T-helper 1 cell treated with Interleukin-12 subunit alpha and Interleukin-12 subunit beta and Interleukin-4 antibody, amounts not matched to agents 30 μg/mL and 1 μg/mL, for 36 hours (primary cell): ENCODE results near the gene TTC9B.
"Not testable (repeated sequence)": the region's sequence is repeated elsewhere in the genome, so short reads cannot be mapped to it uniquely, and the experiment has no call there.

ENCODE experiments used
- H3K27ac Mint-ChIP-seq: one replicate; pipeline ENCODE4 v1.8.0; 2021; ENCODE audit warnings: mild to moderate bottlenecking, mixed read lengths
- H3K27me3 Mint-ChIP-seq: one replicate; pipeline ENCODE4 v1.8.0; 2021; ENCODE audit warnings: low read depth, mixed read lengths
- H3K36me3 Mint-ChIP-seq: one replicate; pipeline ENCODE4 v1.8.0; 2021; ENCODE audit warnings: low read depth, mixed read lengths
- H3K4me1 Mint-ChIP-seq: one replicate; pipeline ENCODE4 v1.8.0; 2021; ENCODE audit warnings: low read depth, mixed read lengths
- H3K4me3 Mint-ChIP-seq: one replicate; pipeline ENCODE4 v1.8.0; 2021; ENCODE audit warnings: mild to moderate bottlenecking, moderate library complexity, mixed read lengths
- H3K9me3 Mint-ChIP-seq: one replicate; pipeline ENCODE4 v1.8.0; 2021; ENCODE audit warnings: mixed read lengths

The TTC9B gene

DNA sequence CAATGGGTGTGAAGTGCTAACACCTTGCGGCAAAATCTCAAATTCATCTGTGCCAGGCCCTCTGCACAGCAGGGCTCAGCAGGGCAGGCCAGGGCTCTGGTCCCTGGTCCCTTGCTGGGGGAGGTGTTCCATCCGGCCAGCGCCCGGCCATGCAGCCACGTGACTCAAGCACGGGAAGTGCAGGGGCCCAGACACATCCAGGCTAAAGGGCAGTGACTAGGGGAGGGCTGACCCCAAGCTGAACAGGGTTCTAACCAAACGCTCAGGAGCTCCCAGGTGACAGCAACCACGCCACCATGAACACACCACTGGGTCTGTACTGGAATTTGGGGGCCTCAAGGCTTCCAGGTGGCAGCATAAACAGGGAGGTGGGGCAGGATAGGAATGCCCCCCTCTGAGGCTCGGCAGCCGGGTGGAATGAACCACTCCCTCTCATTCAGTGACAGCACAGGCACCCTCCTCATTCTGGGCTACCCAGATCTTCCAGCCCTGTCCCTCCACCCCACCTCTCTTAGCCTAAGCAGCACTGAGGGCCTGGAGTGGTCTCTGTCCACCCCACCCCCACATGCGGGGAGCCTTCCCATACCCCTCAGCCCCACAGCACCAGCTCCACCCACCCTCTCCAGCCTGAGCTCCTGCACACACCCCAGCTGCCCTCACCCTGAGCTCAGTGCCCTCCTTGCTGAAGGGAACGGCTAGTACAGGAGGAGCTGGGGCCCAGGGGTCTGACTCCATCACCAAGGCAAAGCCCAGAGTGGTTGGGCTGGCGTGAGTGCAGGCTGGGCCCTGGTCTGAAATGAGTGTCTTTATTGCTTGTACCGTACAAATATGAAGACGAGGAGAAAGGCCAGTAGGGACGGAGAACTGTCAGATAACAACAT lies 13.6 kb upstream of the TTC9B start:
- Mint-ChIP-seq H3K9me3 (no peaks in the 10 kb centered on the region), H3K27ac (no peak overlapping the region), H3K27me3 (peaks cover 24% of the 10 kb centered on the region), H3K4me1 (peaks cover 9% of the 10 kb centered on the region), H3K36me3 (peaks cover 8% of the 10 kb centered on the region), H3K4me3 (no peak overlapping the region)

DNA sequence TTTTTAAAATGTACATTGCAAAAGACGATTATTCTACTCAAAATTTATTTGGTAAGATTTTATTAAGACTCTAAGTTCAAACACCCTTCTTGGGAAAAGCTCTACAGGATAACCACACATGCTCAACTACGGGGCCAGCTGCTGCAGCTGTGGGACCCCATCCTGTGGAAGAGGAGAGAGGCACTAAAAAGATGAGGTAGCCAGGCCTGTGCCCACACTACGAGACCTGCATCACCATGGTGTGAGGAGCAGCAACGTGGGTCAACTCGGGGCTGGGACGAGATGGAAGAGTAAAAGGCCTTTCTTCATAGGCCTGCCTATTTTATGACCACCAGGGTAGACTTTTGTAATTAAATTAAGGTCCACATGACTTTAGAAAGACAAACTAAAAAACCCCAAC lies 12.9 kb upstream of the TTC9B start:
- H3K4me3 Mint-ChIP-seq, result no peak overlapping the region
- H3K9me3 Mint-ChIP-seq, result no peaks in the 10 kb centered on the region
- H3K4me1 Mint-ChIP-seq, result peaks cover 9% of the 10 kb centered on the region
- H3K27ac Mint-ChIP-seq, result no peak overlapping the region
- H3K36me3 Mint-ChIP-seq, result peaks cover 5% of the 10 kb centered on the region
- peaks cover 28% of the 10 kb centered on the region for H3K27me3 Mint-ChIP-seq

GRCh38 chr19:40229926-40230417 lies 11.8 kb upstream of the TTC9B start:
- H3K36me3 Mint-ChIP-seq, result peaks cover 5% of the 10 kb centered on the region
- no peaks in the 10 kb centered on the region for H3K9me3 Mint-ChIP-seq
- H3K4me1 Mint-ChIP-seq, result peaks cover 9% of the 10 kb centered on the region
- H3K4me3 Mint-ChIP-seq, result no peak overlapping the region
- peaks cover 38% of the 10 kb centered on the region for H3K27me3 Mint-ChIP-seq
- H3K27ac Mint-ChIP-seq, result no peak overlapping the region

- Mint-ChIP-seq H3K27ac (no peak overlapping the region), H3K4me1 (peaks cover 9% of the 10 kb centered on the region), H3K36me3 (peaks cover 2% of the 10 kb centered on the region), H3K27me3 (peaks cover 43% of the 10 kb centered on the region), H3K4me3 (no peak overlapping the region), H3K9me3 (no peaks in the 10 kb centered on the region)
Measured at GRCh38 chr19:40229484-40229883, 11.3 kb upstream of the TTC9B start.

DNA sequence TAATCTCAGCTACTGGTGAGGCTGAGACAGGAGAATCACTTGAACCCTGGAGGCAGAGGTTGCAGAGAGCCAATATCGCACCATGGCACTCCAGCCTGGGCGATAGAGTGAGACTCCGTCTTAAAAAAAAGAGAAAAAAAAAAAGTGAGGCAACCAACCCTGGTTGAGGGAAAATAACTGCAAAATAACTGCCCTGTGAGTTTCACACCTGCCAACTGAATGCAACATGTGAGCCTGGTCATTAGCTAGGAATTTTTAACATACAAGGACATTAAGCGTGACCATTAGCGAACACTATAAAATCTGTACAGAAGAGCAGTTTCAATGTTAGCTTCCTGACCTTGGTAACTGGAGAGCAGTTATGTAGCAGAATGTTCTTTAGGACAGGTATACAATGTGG lies 10.7 kb upstream of the TTC9B start:
- H3K27ac Mint-ChIP-seq, result no peak overlapping the region
- peaks cover 9% of the 10 kb centered on the region for H3K4me1 Mint-ChIP-seq
- no peak overlapping the region for H3K4me3 Mint-ChIP-seq
- peaks cover 49% of the 10 kb centered on the region for H3K27me3 Mint-ChIP-seq
- no peaks in the 10 kb centered on the region for H3K9me3 Mint-ChIP-seq
- H3K36me3 Mint-ChIP-seq, result no peaks in the 10 kb centered on the region

- H3K4me1 Mint-ChIP-seq, result peaks cover 9% of the 10 kb centered on the region
- H3K4me3 Mint-ChIP-seq, result no peak overlapping the region
- H3K27ac Mint-ChIP-seq, result no peak overlapping the region
- H3K27me3 Mint-ChIP-seq, result peaks cover 50% of the 10 kb centered on the region
- no peaks in the 10 kb centered on the region for H3K9me3 Mint-ChIP-seq
- no peaks in the 10 kb centered on the region for H3K36me3 Mint-ChIP-seq
Measured at GRCh38 chr19:40228346-40228745, 10.2 kb upstream of the TTC9B start.

DNA sequence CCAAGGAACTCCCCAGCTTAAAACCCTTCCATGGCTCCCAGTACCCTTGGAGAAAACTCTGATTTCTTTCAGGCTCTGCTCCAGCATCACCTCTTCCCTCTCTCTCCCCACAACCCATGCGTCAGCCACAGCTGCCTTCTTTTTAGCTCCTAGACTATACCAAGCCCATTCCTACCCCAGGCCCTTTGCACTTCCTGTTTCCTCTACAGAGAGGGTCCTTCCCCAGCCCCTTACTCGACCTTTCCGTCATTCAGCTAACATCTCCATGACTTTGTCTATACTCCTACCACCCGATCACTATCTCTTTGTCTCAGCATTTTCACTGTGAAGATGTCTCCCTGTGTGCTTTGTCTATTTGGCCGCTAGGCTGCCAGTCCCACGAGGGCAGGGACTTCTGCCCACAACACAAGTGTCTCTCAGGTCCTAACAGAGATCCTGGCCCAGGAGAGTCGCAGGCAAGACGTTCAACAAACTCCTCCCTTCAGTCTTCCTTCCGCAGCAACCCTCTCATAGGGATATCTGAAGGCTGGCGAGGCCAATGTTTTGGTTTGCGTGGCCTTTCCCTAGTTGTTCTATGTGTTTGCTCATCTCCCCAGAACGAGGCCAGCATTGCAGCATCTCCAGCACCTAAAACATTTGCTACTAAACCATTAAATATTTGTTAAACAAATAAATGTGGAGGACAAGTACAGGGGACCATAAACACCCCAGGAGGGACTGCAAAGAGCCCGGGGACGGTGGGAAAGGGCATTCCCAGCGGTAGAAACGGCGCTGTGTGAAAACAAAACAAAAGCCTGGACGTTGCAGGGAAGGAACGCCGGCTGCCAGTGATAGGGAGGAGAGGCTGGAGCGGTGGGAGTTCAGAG lies 7.5 kb upstream of the TTC9B start:
- Mint-ChIP-seq H3K27me3 (peaks cover 56% of the 10 kb centered on the region), H3K4me1 (peaks cover 13% of the 10 kb centered on the region), H3K4me3 (peak overlapping the region; percentile 12), H3K36me3 (no peaks in the 10 kb centered on the region), H3K9me3 (peaks cover 4% of the 10 kb centered on the region), H3K27ac (no peak overlapping the region)

- H3K36me3 Mint-ChIP-seq, result no peaks in the 10 kb centered on the region
- H3K27me3 Mint-ChIP-seq, result peaks cover 65% of the 10 kb centered on the region
- peaks cover 4% of the 10 kb centered on the region for H3K9me3 Mint-ChIP-seq
- no peak overlapping the region for H3K27ac Mint-ChIP-seq
- peaks cover 9% of the 10 kb centered on the region for H3K4me1 Mint-ChIP-seq
- H3K4me3 Mint-ChIP-seq, result no peak overlapping the region
Measured at GRCh38 chr19:40224342-40225150, 6.4 kb upstream of the TTC9B start.

- H3K4me3 Mint-ChIP-seq, result no peak overlapping the region
- no peaks in the 10 kb centered on the region for H3K36me3 Mint-ChIP-seq
- H3K27ac Mint-ChIP-seq, result no peak overlapping the region
- peaks cover 4% of the 10 kb centered on the region for H3K4me1 Mint-ChIP-seq
- H3K27me3 Mint-ChIP-seq, result peaks cover 69% of the 10 kb centered on the region
- H3K9me3 Mint-ChIP-seq, result peaks cover 4% of the 10 kb centered on the region
Measured at GRCh38 chr19:40223135-40223822, 5.1 kb upstream of the TTC9B start.

DNA sequence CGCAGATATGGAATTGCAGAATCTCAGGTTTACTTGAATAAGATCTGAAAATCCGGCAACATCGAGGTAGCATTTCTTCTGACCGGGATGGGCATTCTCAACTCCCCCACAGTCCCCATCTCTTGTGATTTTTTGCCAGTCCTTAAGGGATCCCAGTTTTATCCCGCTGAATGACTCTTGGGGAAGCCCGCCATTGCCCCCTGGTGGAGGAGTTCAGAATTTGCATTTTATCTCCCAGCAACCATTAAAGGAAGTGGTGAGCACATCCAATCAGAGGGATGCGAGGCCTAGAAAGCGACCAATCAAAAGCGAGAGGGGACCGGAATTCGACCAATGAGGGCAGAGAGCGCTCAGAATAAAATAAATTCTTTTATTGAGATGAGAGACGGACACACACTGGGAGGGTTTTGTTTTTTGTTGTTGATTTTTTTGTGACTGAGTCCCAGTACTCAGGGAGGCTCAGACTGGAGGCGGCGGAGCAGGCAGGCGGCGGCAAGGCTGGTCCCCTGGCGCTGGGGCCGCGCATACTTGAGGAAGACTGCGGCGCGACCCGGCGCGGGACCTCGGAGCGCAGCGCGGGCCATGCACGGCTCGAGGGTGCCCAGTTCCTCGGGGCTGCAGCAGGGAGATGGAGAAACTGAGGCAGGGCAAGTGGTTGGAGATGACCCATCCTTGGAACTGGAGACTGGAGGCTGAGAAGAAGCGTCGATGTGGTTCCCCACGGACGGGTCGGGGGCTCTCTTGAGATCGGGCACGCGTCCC lies 3.9 kb upstream of the TTC9B start:
- Mint-ChIP-seq H3K27me3 (peaks cover 58% of the 10 kb centered on the region), H3K4me1 (peaks cover 4% of the 10 kb centered on the region), H3K27ac (peak overlapping the region; percentile 9), H3K36me3 (no peaks in the 10 kb centered on the region), H3K9me3 (peaks cover 4% of the 10 kb centered on the region), H3K4me3 (peak overlapping the region; percentile 40)

GRCh38 chr19:40220674-40221073 lies 2.5 kb upstream of the TTC9B start:
- H3K27ac Mint-ChIP-seq, result no peak overlapping the region

GRCh38 chr19:40219721-40220276 lies 1.6 kb upstream of the TTC9B start:
- Mint-ChIP-seq H3K27ac (no peak overlapping the region), H3K27me3 (peaks cover 50% of the 10 kb centered on the region), H3K9me3 (peaks cover 4% of the 10 kb centered on the region), H3K4me1 (peaks cover 7% of the 10 kb centered on the region), H3K36me3 (no peaks in the 10 kb centered on the region), H3K4me3 (no peak overlapping the region)

More at GRCh38 chr19:40220674-40221073, 2.5 kb upstream of the TTC9B start:
- H3K4me3 Mint-ChIP-seq, result no peak overlapping the region
- peaks cover 4% of the 10 kb centered on the region for H3K9me3 Mint-ChIP-seq
- H3K4me1 Mint-ChIP-seq, result peaks cover 7% of the 10 kb centered on the region
- peaks cover 58% of the 10 kb centered on the region for H3K27me3 Mint-ChIP-seq
- no peaks in the 10 kb centered on the region for H3K36me3 Mint-ChIP-seq

GRCh38 chr19:40219029-40219428 lies 845 bp upstream of the TTC9B start:
- H3K9me3 Mint-ChIP-seq, H3K4me1 Mint-ChIP-seq, H3K4me3 Mint-ChIP-seq, H3K27ac Mint-ChIP-seq, H3K36me3 Mint-ChIP-seq: not testable (repeated sequence)
- H3K27me3 Mint-ChIP-seq, result peaks cover 45% of the 10 kb centered on the region
